ENCODE measurements around the gene IFT88.
"Not testable (repeated sequence)": the region's sequence is repeated elsewhere in the genome, so short reads cannot be mapped to it uniquely, and the experiment has no call there.

The IFT88 gene

DNA sequence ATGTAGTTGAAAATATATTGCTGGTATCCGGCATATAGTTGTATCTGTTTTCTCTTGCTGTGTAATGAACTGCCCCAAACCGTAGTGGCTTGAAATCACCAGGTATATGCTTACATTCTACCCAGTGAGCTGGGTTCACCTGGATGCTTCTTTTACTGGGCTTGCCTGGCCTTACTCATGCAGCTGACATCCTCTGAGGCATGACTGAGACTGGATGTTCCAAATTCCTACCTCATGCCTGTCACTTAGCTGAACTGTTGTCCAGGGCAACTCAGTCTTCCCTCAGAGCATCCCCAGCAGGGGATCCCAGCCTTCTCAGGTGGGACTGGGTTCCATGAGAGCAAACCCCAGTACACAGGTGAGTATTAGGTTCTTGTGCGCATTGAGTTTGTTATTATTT, 66.8 kb downstream of the IFT88 start:
- DNase-seq (ENCODE audit: low spot score) = no peak

DNA sequence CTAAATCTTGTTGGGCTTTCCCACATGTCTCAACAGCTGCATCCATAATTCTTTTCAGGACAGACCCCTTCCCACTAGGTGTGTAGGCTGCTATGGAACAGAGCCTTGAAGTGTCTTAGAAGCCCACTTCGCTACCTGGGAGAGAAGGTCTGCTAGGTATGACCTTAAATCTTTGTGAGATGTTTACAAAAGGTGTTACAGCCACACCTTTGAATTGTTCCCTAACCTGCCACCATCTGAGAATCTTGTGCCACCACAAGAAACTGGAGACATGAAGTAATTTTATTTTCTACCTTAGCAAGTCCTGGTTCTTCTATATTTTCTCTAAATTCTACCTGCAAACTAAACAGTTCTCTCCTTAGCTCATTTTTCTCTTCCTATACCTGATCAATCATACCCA, 69.1 kb downstream of the IFT88 start:
- DNase-seq (ENCODE audit: low spot score) = no peak

DNA sequence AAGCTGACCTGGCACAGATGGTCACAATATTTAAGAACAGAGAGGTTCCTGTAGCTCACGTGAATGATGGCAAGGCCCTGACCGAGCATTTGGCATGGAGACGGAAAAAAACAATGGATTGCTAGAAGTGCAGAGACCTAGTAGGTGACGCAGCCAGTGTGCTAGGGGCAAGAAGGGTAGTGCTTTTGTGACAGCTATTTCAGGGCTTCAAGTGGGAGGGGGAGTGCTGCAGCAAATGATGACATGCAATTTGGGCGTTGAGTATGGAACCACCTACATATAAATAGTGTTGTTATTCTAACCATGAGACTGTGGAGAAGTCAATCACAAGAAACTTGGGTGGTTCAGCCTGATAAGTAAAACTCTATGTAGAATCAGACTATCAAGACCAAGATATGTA, 70.9 kb downstream of the IFT88 start:
- no peak for DNase-seq (ENCODE audit: low spot score)

DNA sequence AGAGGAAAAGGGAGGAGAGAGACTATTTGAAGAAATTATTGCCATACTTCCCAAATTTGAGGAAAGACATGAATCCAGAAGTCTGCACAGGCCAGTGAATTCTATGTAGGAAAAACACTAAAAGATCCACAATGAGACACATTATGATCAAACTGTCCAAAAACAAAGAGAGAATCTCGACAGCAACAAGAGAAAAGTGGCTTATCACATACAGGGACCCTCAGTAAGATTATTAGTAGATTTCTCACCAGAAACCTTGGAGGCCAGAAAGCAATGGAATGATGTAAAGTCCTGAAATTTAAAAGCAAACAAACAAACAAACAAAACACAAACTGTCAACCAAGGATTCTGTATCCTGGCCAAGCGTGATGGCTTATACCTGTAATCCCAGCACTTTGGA, 80.8 kb downstream of the IFT88 start:
- no peak for DNase-seq (ENCODE audit: low spot score)

GRCh38 chr13:20652946-20653345, 86.0 kb downstream of the IFT88 start:
- DNase-seq (ENCODE audit: low spot score) = no peak

GRCh38 chr13:20654156-20654555, 87.2 kb downstream of the IFT88 start:
- peak; percentile 36 for DNase-seq (ENCODE audit: low spot score)

GRCh38 chr13:20658451-20659040, 91.6 kb downstream of the IFT88 start:
- DNase-seq (ENCODE audit: low spot score) = no peak

GRCh38 chr13:20664351-20664750, 97.4 kb downstream of the IFT88 start:
- no peak for DNase-seq (ENCODE audit: low spot score)

DNA sequence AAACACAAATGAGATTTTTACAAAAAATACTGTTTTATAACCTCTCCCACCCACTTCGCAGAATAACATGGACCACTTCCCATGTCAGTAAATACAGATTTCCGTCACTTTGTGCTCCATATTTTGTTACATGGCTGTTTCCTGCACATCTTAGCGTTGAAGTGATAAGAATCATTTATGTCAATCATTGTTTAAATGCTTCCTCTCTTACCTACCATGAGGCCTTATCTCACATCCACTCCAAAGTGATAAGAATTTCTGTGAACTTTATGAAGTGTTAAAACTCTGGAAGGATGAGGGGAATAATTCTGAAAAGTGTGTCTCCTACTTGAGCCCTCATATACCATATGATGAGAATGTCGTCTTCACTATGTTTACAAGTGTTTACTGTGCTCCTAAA, 100.0 kb downstream of the IFT88 start:
- DNase-seq (ENCODE audit: low spot score) = no peak

- DNase-seq (ENCODE audit: low spot score) = no peak
Observed at GRCh38 chr13:20667857-20668437, 101.0 kb downstream of the IFT88 start.

DNA sequence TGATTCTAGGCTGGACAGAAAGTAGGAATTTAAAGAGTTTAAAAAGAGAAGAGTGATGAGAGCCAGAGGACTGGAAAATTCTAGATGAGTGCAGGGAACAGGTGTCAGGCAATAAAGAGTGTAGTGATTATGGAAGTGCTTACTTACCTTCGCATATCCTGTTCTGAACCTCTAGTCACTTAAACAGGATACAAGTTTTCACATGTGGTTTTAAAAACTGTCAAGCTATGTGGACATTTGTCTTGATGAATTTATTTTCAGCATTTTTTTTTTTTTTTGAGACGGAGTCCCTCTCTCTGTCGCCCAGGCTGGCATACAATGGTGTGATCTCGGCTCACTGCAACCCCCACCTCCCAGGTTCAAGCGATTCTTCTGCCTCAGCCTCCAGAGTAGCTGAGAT, 102.2 kb downstream of the IFT88 start:
- no peak for DNase-seq (ENCODE audit: low spot score)

DNA sequence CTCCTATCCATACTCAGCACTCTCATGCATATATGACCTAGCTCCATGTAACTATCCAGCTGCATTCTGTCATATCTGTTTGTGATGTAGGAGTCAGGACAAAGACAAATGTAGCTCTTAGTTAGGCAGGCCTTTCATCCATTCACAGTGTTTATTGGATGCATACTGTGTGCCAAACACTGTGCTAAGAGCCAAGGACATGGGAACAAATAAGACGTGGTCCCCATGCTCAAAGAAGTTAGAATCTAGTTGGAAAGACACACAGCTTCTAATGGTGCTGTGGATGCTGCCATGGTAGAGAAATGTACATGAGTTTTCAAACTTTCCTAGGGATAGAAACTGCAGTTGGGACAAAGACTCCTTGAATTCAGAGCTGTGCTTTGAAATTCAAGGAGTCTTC, 104.8 kb downstream of the IFT88 start:
- no peak for DNase-seq (ENCODE audit: low spot score)

DNA sequence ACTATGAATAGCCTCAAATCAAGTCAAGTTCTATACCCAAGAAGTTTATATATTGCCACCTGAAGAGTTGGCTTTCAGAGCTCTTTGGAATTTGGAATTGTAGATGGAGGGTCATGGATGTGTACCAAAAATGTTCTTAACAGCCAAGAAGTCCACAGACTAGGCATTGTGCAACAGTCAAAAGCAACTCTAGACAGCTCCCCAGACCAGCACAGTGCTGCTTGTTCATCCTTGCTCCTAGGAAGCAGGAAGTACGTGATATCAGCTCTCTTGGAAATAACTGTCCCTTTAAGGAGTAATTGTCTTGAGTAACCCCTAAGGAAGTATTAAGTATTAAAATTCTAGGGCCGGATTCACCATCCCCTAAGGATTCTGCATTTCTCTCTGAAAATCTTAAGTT, 105.8 kb downstream of the IFT88 start:
- DNase-seq (ENCODE audit: low spot score) = no peak

GRCh38 chr13:20673715-20674114, 106.8 kb downstream of the IFT88 start:
- no peak for DNase-seq (ENCODE audit: low spot score)

DNA sequence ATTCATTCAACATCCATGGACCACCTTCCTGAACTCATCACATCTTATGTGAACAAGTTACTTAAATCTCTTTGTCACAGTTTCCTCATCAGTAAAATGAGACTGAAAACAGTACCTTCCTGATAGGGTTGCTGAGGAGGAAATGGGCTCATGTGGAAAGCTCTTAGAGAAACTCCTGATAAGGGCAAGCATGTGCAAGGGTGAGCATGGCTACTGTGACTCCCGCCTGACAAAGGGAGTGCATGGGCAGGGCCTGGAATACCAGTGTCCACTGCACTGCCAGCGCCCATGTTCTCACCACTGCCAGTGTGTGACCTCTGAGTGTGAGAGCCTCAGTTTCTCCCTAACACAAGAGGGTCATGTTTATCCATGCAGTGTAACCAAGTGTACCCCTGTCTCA, 109.3 kb downstream of the IFT88 start:
- no peak for DNase-seq (ENCODE audit: low spot score)

DNA sequence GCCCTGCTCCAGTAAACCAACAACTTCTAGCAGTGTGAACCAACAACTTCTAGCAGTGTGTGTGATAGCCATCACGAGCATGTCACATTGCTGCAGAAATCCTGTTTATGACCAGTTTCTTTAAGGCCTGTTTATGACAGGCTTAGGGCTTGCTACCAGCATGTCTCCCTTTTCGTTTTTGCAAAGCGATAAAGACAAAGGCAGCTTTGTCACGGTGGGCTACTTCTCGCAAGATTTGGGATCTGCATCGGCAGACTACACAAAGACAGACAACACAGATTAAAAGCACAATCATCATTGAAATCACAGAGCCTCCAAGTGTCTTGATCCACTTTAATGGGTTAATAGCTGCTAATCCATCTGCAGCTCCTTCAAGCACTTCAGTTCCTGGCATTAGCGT, 111.6 kb downstream of the IFT88 start:
- not testable (repeated sequence) for DNase-seq (ENCODE audit: low spot score)

- DNase-seq (ENCODE audit: low spot score) = no peak
Observed at GRCh38 chr13:20679879-20680278, 112.9 kb downstream of the IFT88 start.

- DNase-seq (ENCODE audit: low spot score) = no peak
Observed at GRCh38 chr13:20680416-20681080, 113.6 kb downstream of the IFT88 start.

GRCh38 chr13:20681481-20681880, 114.5 kb downstream of the IFT88 start:
- DNase-seq (ENCODE audit: low spot score) = not testable (repeated sequence)

DNA sequence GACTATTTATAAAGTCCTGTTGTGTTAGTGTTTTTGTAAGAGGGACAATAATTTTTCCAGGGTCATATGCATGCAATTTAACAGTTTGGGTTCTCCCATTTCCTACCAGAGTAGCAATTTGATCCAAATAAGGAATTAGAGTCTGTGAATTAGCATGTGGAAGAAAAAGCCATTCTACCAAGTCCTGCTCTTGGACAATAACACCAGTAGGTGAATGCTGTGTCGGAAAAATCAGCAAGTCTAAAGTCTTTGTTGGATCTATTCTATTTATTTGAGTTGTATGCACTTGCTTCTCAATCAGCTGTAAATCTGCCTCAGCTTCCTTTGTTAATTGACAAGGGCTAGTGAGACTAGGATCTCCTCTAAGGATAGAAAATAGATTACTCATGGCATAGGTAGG, 115.1 kb downstream of the IFT88 start:
- no peak for DNase-seq (ENCODE audit: low spot score)

- no peak for DNase-seq (ENCODE audit: low spot score)
Observed at GRCh38 chr13:20684041-20684440, 117.1 kb downstream of the IFT88 start.

- DNase-seq (ENCODE audit: low spot score) = no peak
Observed at GRCh38 chr13:20684546-20684945, 117.6 kb downstream of the IFT88 start.

DNA sequence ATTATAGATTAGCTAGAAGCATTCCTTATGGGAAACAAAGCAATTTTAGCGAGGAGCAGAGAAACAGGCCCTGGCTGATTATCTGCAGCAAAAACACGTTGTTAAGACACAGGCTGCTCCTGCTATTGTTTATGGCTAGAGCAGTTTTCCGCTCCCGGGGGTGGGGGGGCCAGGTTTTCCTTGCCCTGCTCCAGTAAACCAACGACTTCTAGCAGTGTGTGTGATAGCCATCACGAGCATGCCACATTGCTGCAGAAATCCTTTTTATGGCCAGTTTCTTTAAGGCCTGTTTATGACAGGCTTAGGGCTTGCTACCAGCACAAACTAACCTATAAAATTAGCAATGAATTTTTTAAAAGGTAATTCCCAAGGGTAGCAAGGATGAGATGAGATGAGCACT, 118.1 kb downstream of the IFT88 start:
- DNase-seq (ENCODE audit: low spot score) = no peak

GRCh38 chr13:20686167-20686566, 119.2 kb downstream of the IFT88 start:
- no peak for DNase-seq (ENCODE audit: low spot score)

Measured in kidney capillary endothelial cell (primary cell).